ENCODE results near the gene FFAR4.

Gene FFAR4

GRCh38 chr10:93554316-93554663, 12.2 kb upstream of the FFAR4 start:
- Mint-ChIP-seq H3K4me3 (no peak overlapping the region), H3K9me3 (peaks cover under 1% of the 10 kb centered on the region), H3K27ac (peak overlapping the region; percentile 75), H3K27me3 (ENCODE audit: low read depth, poor library complexity) (peaks cover 21% of the 10 kb centered on the region), H3K36me3 (ENCODE audit: low read depth) (no peaks in the 10 kb centered on the region), H3K4me1 (peaks cover 31% of the 10 kb centered on the region)
- no peak for DNase-seq
- TF ChIP-seq, protein P1, sequence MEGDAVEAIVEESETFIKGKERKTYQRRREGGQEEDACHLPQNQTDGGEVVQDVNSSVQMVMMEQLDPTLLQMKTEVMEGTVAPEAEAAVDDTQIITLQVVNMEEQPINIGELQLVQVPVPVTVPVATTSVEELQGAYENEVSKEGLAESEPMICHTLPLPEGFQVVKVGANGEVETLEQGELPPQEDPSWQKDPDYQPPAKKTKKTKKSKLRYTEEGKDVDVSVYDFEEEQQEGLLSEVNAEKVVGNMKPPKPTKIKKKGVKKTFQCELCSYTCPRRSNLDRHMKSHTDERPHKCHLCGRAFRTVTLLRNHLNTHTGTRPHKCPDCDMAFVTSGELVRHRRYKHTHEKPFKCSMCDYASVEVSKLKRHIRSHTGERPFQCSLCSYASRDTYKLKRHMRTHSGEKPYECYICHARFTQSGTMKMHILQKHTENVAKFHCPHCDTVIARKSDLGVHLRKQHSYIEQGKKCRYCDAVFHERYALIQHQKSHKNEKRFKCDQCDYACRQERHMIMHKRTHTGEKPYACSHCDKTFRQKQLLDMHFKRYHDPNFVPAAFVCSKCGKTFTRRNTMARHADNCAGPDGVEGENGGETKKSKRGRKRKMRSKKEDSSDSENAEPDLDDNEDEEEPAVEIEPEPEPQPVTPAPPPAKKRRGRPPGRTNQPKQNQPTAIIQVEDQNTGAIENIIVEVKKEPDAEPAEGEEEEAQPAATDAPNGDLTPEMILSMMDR (IDR thresholded peaks at IDR 0.05): no peak

- no peaks in the 10 kb centered on the region for H3K36me3 Mint-ChIP-seq (ENCODE audit: low read depth)
- TF ChIP-seq, protein P1 (IDR thresholded peaks at IDR 0.05): peak; percentile 67
- peak overlapping the region; percentile 75 for H3K27ac Mint-ChIP-seq
- H3K4me3 Mint-ChIP-seq: no peak overlapping the region
- peak; percentile 83 for DNase-seq
- H3K27me3 Mint-ChIP-seq (ENCODE audit: low read depth, poor library complexity): peaks cover 21% of the 10 kb centered on the region
- H3K4me1 Mint-ChIP-seq: peaks cover 31% of the 10 kb centered on the region
- peaks cover 6% of the 10 kb centered on the region for H3K9me3 Mint-ChIP-seq
These were observed 11.6 kb upstream of the FFAR4 start for GRCh38 chr10:93554760-93555432.

DNA sequence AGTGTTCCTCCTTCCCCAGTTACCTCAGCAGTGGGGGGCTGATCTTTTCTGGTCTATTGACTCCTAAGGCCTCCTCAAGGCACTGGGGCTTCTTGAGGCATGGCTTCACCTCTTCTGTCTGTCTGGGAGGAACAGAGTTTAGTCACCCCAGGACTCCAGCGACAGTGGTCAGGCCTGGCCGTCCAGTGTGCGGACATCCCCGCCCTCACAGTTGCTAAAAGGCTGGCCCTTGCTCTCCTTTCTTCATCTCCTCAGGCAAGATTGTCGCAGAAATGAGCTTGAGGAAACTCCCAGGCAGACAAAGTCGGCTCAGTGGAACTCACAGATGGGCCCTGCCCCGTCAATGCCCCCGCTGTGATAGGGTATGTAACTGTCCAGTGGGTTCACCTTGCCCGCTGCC, 7.0 kb upstream of the FFAR4 start:
- DNase-seq: no peak
- Mint-ChIP-seq H3K9me3 (peaks cover 9% of the 10 kb centered on the region), H3K36me3 (ENCODE audit: low read depth) (no peaks in the 10 kb centered on the region), H3K4me1 (peaks cover 18% of the 10 kb centered on the region), H3K4me3 (no peak overlapping the region), H3K27me3 (ENCODE audit: low read depth, poor library complexity) (peaks cover 48% of the 10 kb centered on the region), H3K27ac (no peak overlapping the region)
- TF ChIP-seq, protein P1 (IDR thresholded peaks at IDR 0.05): no peak

DNA sequence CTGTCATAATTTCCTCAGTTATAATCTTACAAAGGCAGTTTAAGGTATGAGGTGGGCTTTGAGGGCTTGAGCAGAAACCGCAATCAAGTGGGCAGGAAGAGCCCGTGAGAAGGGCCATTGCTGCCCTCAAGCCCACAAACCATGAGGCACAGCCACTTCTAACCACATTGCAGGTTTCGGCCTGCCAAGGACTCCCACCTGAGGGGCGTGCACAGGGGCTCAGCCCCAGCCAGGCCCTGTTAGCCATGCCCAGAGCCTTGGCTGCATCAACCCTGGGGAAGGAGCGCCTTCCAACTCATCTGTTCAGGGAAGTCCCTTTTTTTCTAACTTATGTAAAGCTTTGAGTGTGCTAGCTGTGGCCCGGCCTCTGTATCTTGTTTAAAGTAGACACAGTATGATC, 5.9 kb upstream of the FFAR4 start:
- Mint-ChIP-seq H3K27me3 (ENCODE audit: low read depth, poor library complexity) (peaks cover 58% of the 10 kb centered on the region), H3K9me3 (peaks cover 9% of the 10 kb centered on the region), H3K36me3 (ENCODE audit: low read depth) (no peaks in the 10 kb centered on the region), H3K4me3 (no peak overlapping the region), H3K27ac (no peak overlapping the region), H3K4me1 (peaks cover 7% of the 10 kb centered on the region)
- TF ChIP-seq, protein P1 (IDR thresholded peaks at IDR 0.05): no peak
- no peak for DNase-seq

- DNase-seq: no peak
- H3K4me1 Mint-ChIP-seq: peaks cover 19% of the 10 kb centered on the region
- no peaks in the 10 kb centered on the region for H3K9me3 Mint-ChIP-seq
- no peak overlapping the region for H3K4me3 Mint-ChIP-seq
- peaks cover 89% of the 10 kb centered on the region for H3K27me3 Mint-ChIP-seq (ENCODE audit: low read depth, poor library complexity)
- no peak overlapping the region for H3K27ac Mint-ChIP-seq
- no peaks in the 10 kb centered on the region for H3K36me3 Mint-ChIP-seq (ENCODE audit: low read depth)
- TF ChIP-seq, protein P1 (IDR thresholded peaks at IDR 0.05): no peak
These were observed 1.0 kb upstream of the FFAR4 start for GRCh38 chr10:93565446-93565845.
